Ishikawa (cell line): ENCODE results near the gene SESN1.

Experiments used
- CEBPB ChIP-seq: IDR thresholded peaks from 2 replicates; pipeline ENCODE4 v1.6.1; 2012
- CREB1 ChIP-seq: IDR thresholded peaks from 2 replicates; pipeline ENCODE4 v1.6.1; 2012; ENCODE audit warnings: low read depth
- EGR1 ChIP-seq: IDR thresholded peaks from 2 replicates; pipeline ENCODE4 v1.6.1; 2012
- EP300 ChIP-seq: IDR thresholded peaks from 2 replicates; pipeline ENCODE4 v1.6.1; 2012; ENCODE audit warnings: borderline replicate concordance
- FOXM1 ChIP-seq: IDR thresholded peaks from 2 replicates; pipeline ENCODE4 v1.6.1; 2012; ENCODE audit warnings: low read depth, borderline replicate concordance
- MAX ChIP-seq: IDR thresholded peaks from 2 replicates; pipeline ENCODE4 v1.6.1; 2012
- NFIC ChIP-seq: IDR thresholded peaks from 2 replicates; pipeline ENCODE4 v1.6.1; 2012
- RAD21 ChIP-seq: IDR thresholded peaks from 2 replicates; pipeline ENCODE4 v1.6.1; 2012; ENCODE audit warnings: low read depth
- REST ChIP-seq: IDR thresholded peaks from 2 replicates; pipeline ENCODE4 v1.6.1; 2012; ENCODE audit warnings: low read depth, mild to moderate bottlenecking
- TAF1 ChIP-seq: IDR thresholded peaks from 2 replicates; pipeline ENCODE4 v1.6.1; 2012; ENCODE audit warnings: low read depth, mild to moderate bottlenecking
- TCF12 ChIP-seq: IDR thresholded peaks from 2 replicates; pipeline ENCODE4 v1.6.1; 2012; ENCODE audit warnings: low read depth
- TEAD4 ChIP-seq: IDR thresholded peaks from 2 replicates; pipeline ENCODE4 v1.6.1; 2012
- USF1 ChIP-seq: IDR thresholded peaks from 2 replicates; pipeline ENCODE4 v1.6.1; 2012
- YY1 ChIP-seq: IDR thresholded peaks from 2 replicates; pipeline ENCODE4 v1.6.1; 2012; ENCODE audit warnings: low read depth
- ZBTB7A ChIP-seq: IDR thresholded peaks from 2 replicates; pipeline ENCODE4 v1.6.1; 2012; ENCODE audit warnings: low read depth

SESN1 gene

GRCh38 chr6:109053336-109053735 lies 41.3 kb downstream of the SESN1 start:
- TF ChIP-seq YY1 (no peak), NFIC (no peak), ZBTB7A (no peak), FOXM1 (no peak), RAD21 (no peak), REST (no peak), EP300 (no peak), MAX (no peak), TEAD4 (no peak), TAF1 (no peak), CEBPB (no peak), EGR1 (no peak), TCF12 (no peak)

GRCh38 chr6:109052852-109053251 lies 41.8 kb downstream of the SESN1 start:
- no peak for TF ChIP-seq TAF1
- TF ChIP-seq USF1: no peak
- TF ChIP-seq RAD21: no peak
- TF ChIP-seq REST: no peak
- TF ChIP-seq YY1: no peak
- TF ChIP-seq ZBTB7A: no peak
- TF ChIP-seq EP300: no peak
- no peak for TF ChIP-seq TEAD4
- no peak for TF ChIP-seq CEBPB
- TF ChIP-seq EGR1: no peak
- no peak for TF ChIP-seq NFIC
- TF ChIP-seq CREB1: no peak
- TF ChIP-seq TCF12: no peak
- no peak for TF ChIP-seq FOXM1
- no peak for TF ChIP-seq MAX

- TF ChIP-seq YY1 (no peak), TAF1 (no peak), USF1 (no peak), TEAD4 (no peak), TCF12 (no peak), RAD21 (no peak), CEBPB (no peak), MAX (no peak), ZBTB7A (no peak), CREB1 (no peak), REST (no peak), FOXM1 (no peak), NFIC (no peak), EP300 (no peak), EGR1 (no peak)
These were observed 42.5 kb downstream of the SESN1 start for GRCh38 chr6:109052018-109052651.
